ENCODE measurements around the gene PRXL2A.

Gene PRXL2A

GRCh38 chr10:80408242-80409101 is at the start of gene PRXL2A:
TSS of gene PRXL2A (plus strand) at chr10:80408551. CDS start at chr10:80420468, 11,917 bp downstream.
- DNase-seq = peak; percentile 90

- peak; percentile 11 for DNase-seq
Measured at GRCh38 chr10:80358925-80359324, 49.4 kb upstream of the PRXL2A start.

GRCh38 chr10:80359644-80360043 is 48.7 kb upstream of the PRXL2A start:
- DNase-seq = no peak

GRCh38 chr10:80365510-80365909 is 42.8 kb upstream of the PRXL2A start:
- DNase-seq = no peak

GRCh38 chr10:80371467-80371866 is 36.9 kb upstream of the PRXL2A start:
- no peak for DNase-seq

- no peak for DNase-seq
Measured at GRCh38 chr10:80372675-80373074, 35.7 kb upstream of the PRXL2A start.

GRCh38 chr10:80373502-80373901 is 34.8 kb upstream of the PRXL2A start:
- no peak for DNase-seq

GRCh38 chr10:80379701-80380100 is 28.6 kb upstream of the PRXL2A start:
- no peak for DNase-seq

GRCh38 chr10:80380185-80380584 is 28.2 kb upstream of the PRXL2A start:
- DNase-seq = no peak

GRCh38 chr10:80382989-80383388 is 25.4 kb upstream of the PRXL2A start:
- DNase-seq = peak; percentile 83

- no peak for DNase-seq
Measured at GRCh38 chr10:80390740-80391139, 17.6 kb upstream of the PRXL2A start.

- DNase-seq = no peak
Measured at GRCh38 chr10:80392250-80392649, 16.1 kb upstream of the PRXL2A start.

GRCh38 chr10:80394358-80394916 is 13.9 kb upstream of the PRXL2A start:
- DNase-seq = no peak

GRCh38 chr10:80397014-80397413 is 11.3 kb upstream of the PRXL2A start:
- DNase-seq = no peak

GRCh38 chr10:80400136-80400804 is 8.1 kb upstream of the PRXL2A start:
- no peak for DNase-seq

GRCh38 chr10:80405035-80405434 is 3.3 kb upstream of the PRXL2A start:
- no peak for DNase-seq

GRCh38 chr10:80405626-80406025 is 2.7 kb upstream of the PRXL2A start:
- peak; percentile 12 for DNase-seq

- DNase-seq = no peak
Measured at GRCh38 chr10:80406204-80406603, 2.1 kb upstream of the PRXL2A start.

GRCh38 chr10:80407812-80408241 is 524 bp upstream of the PRXL2A start:
- DNase-seq = peak; percentile 83

- DNase-seq = peak; percentile 37
Measured at GRCh38 chr10:80409121-80409520, 770 bp downstream of the PRXL2A start.

- peak; percentile 9 for DNase-seq
Measured at GRCh38 chr10:80410122-80410521, 1.8 kb downstream of the PRXL2A start.

- no peak for DNase-seq
Measured at GRCh38 chr10:80410578-80411145, 2.3 kb downstream of the PRXL2A start.

GRCh38 chr10:80411267-80411668 is 2.9 kb downstream of the PRXL2A start:
- peak; percentile 58 for DNase-seq
